ENCODE measurements around the gene KIAA1755.

KIAA1755 gene

GRCh38 chr20:38304845-38305447, 44.4 kb upstream of the KIAA1755 start:
- TF ChIP-seq CTCF (conservative IDR thresholded peaks at IDR 0.05; ENCODE audit: control insufficient read depth, insufficient read depth, low read depth, low read length), result peak; percentile 62
- DNase-seq (ENCODE audit: low read depth), result peak; percentile 44
- no peak overlapping the region for H3K4me3 ChIP-seq (ENCODE audit: control insufficient read depth, low read depth, low read length)

- DNase-seq (ENCODE audit: low read depth), result no peak
- TF ChIP-seq CTCF (conservative IDR thresholded peaks at IDR 0.05; ENCODE audit: control insufficient read depth, insufficient read depth, low read depth, low read length), result no peak
- no peak within 1 kb of the TSS for H3K4me3 ChIP-seq (ENCODE audit: control insufficient read depth, low read depth, low read length)
These were observed 43.4 kb upstream of the KIAA1755 start, which contains the start of gene BPI for GRCh38 chr20:38303908-38304379. Gene BPI, plus strand, starts transcription at chr20:38304156. Its CDS starts 68 bp downstream, at chr20:38304224.

GRCh38 chr20:38302786-38303185, 42.3 kb upstream of the KIAA1755 start:
- no peak for TF ChIP-seq CTCF (conservative IDR thresholded peaks at IDR 0.05; ENCODE audit: control insufficient read depth, insufficient read depth, low read depth, low read length)
- H3K4me3 ChIP-seq (ENCODE audit: control insufficient read depth, low read depth, low read length), result no peak overlapping the region
- no peak for DNase-seq (ENCODE audit: low read depth)

- TF ChIP-seq CTCF (conservative IDR thresholded peaks at IDR 0.05; ENCODE audit: control insufficient read depth, insufficient read depth, low read depth, low read length), result no peak
- H3K4me3 ChIP-seq (ENCODE audit: control insufficient read depth, low read depth, low read length), result no peak overlapping the region
- no peak for DNase-seq (ENCODE audit: low read depth)
These were observed 40.8 kb upstream of the KIAA1755 start for GRCh38 chr20:38301309-38301708.

GRCh38 chr20:38300438-38300837, 39.9 kb upstream of the KIAA1755 start:
- no peak for DNase-seq (ENCODE audit: low read depth)
- H3K4me3 ChIP-seq (ENCODE audit: control insufficient read depth, low read depth, low read length), result no peak overlapping the region
- TF ChIP-seq CTCF (conservative IDR thresholded peaks at IDR 0.05; ENCODE audit: control insufficient read depth, insufficient read depth, low read depth, low read length), result no peak

- no peak for TF ChIP-seq CTCF (conservative IDR thresholded peaks at IDR 0.05; ENCODE audit: control insufficient read depth, insufficient read depth, low read depth, low read length)
- no peak overlapping the region for H3K4me3 ChIP-seq (ENCODE audit: control insufficient read depth, low read depth, low read length)
These were observed 39.4 kb upstream of the KIAA1755 start for GRCh38 chr20:38299963-38300362.

More at GRCh38 chr20:38299963-38300362, 39.4 kb upstream of the KIAA1755 start:
- DNase-seq (ENCODE audit: low read depth), result no peak
